MM.1S (cell line): ENCODE data around the gene CLIC1.

ENCODE experiments used
- DNase-seq: peaks from one replicate; pipeline ENCODE4 v3.0.0-alpha.2; 2015
- H2AFZ ChIP-seq: fragments of 300-600 bp; sonication (generic); 2 replicates; pipeline ENCODE4 v1.6.0; 2016; ENCODE audit warnings: antibody characterized with exemption, low read length
- H3F3A ChIP-seq: fragments of 300-600 bp; sonication (generic); 2 replicates; pipeline ENCODE4 v1.6.1; 2016; ENCODE audit warnings: mild to moderate bottlenecking, antibody characterized with exemption, low read length, moderate library complexity, mixed read lengths; ENCODE audit not compliant: insufficient read depth
- H3K27ac ChIP-seq: fragments of 300-600 bp; sonication (generic); 2 replicates; pipeline ENCODE4 v1.5.1; 2016; ENCODE audit warnings: mild to moderate bottlenecking, low read length
- H3K27me3 ChIP-seq: fragments of 300-600 bp; sonication (generic); replicated peaks from 2 replicates; pipeline ENCODE4 v1.6.0; 2016; ENCODE audit warnings: low read length; ENCODE audit not compliant: insufficient read depth
- H3K36me3 ChIP-seq: fragments of 300-600 bp; sonication (generic); replicated peaks from 2 replicates; pipeline ENCODE4 v1.6.1; 2016; ENCODE audit warnings: mild to moderate bottlenecking, low read length, mixed read lengths; ENCODE audit not compliant: insufficient read depth
- H3K4me1 ChIP-seq: fragments of 300-600 bp; sonication (generic); 2 replicates; pipeline ENCODE4 v1.6.1; 2016; ENCODE audit warnings: low read length, mixed read lengths
- H3K4me2 ChIP-seq: fragments of 300-600 bp; sonication (generic); 2 replicates; pipeline ENCODE4 v1.6.0; 2016; ENCODE audit warnings: low read depth, low read length
- H3K4me3 ChIP-seq: fragments of 300-600 bp; sonication (generic); 2 replicates; pipeline ENCODE4 v1.5.1; 2016; ENCODE audit warnings: low read length, mixed read lengths
- H3K79me2 ChIP-seq: fragments of 300-600 bp; sonication (generic); 2 replicates; pipeline ENCODE4 v1.6.1; 2016; ENCODE audit warnings: mixed run types, low read length, mixed read lengths
- H3K9ac ChIP-seq: fragments of 300-600 bp; sonication (generic); 2 replicates; pipeline ENCODE4 v1.6.1; 2016; ENCODE audit warnings: low read length, mixed read lengths
- H3K9me2 ChIP-seq: fragments of 300-600 bp; sonication (generic); replicated peaks from 2 replicates; pipeline ENCODE4 v1.6.1; 2016; ENCODE audit warnings: mild to moderate bottlenecking, low read length, mixed read lengths; ENCODE audit not compliant: insufficient read depth
- H3K9me3 ChIP-seq: fragments of 300-600 bp; sonication (generic); replicated peaks from 2 replicates; pipeline ENCODE4 v1.6.1; 2016; ENCODE audit warnings: mild to moderate bottlenecking, low read length, mixed read lengths; ENCODE audit not compliant: insufficient read depth
- H4K20me1 ChIP-seq: fragments of 300-600 bp; sonication (generic); 2 replicates; pipeline ENCODE4 v1.6.1; 2016; ENCODE audit warnings: mild to moderate bottlenecking, low read length, moderate library complexity, mixed read lengths; ENCODE audit not compliant: insufficient read depth
- EZH2 ChIP-seq: fragments of 300-600 bp; sonication (generic); optimal IDR thresholded peaks from 2 replicates; pipeline ENCODE3; 2017; ENCODE audit warnings: low read depth, mild to moderate bottlenecking, antibody characterized with exemption, low read length, mixed read lengths
- EZH2phosphoT487 ChIP-seq: fragments of 300-600 bp; sonication (generic); IDR thresholded peaks from 2 replicates; pipeline ENCODE4 v1.6.1; 2018; ENCODE audit warnings: antibody characterized with exemption, low read length
- TF ChIP-seq, protein P1 (sequence below): fragments of 300-600 bp; sonication (generic); IDR thresholded peaks from 2 replicates; pipeline ENCODE4 v1.5.1; 2016; ENCODE audit warnings: antibody characterized with exemption, low read length, mixed read lengths

CLIC1 gene

DNA sequence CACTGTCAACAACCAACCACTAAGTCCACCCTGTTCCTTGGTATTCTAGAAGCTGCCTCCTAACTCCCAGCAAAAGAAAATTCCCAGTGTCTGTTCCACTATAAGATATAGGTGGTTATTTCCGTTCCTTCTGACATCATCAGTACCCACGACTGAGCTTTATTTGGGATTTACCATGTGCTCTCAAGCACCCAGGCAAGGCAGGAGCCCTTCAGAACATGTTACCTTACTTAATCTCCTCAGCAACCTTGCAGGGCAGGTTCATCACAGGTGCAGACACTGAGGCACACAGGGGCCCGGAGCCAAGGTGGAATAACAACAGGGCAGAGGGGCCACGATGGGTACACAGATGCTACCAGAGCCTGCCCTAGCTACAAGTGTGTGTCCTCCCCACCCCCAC, 44.0 kb downstream of the CLIC1 start:
- no peak for TF ChIP-seq EZH2
- TF ChIP-seq, protein P1, sequence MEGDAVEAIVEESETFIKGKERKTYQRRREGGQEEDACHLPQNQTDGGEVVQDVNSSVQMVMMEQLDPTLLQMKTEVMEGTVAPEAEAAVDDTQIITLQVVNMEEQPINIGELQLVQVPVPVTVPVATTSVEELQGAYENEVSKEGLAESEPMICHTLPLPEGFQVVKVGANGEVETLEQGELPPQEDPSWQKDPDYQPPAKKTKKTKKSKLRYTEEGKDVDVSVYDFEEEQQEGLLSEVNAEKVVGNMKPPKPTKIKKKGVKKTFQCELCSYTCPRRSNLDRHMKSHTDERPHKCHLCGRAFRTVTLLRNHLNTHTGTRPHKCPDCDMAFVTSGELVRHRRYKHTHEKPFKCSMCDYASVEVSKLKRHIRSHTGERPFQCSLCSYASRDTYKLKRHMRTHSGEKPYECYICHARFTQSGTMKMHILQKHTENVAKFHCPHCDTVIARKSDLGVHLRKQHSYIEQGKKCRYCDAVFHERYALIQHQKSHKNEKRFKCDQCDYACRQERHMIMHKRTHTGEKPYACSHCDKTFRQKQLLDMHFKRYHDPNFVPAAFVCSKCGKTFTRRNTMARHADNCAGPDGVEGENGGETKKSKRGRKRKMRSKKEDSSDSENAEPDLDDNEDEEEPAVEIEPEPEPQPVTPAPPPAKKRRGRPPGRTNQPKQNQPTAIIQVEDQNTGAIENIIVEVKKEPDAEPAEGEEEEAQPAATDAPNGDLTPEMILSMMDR = no peak
- no peak for TF ChIP-seq EZH2phosphoT487
- Histone ChIP-seq H3K36me3 (no peaks in the 10 kb centered on the region), H2AFZ (no peak overlapping the region)

DNA sequence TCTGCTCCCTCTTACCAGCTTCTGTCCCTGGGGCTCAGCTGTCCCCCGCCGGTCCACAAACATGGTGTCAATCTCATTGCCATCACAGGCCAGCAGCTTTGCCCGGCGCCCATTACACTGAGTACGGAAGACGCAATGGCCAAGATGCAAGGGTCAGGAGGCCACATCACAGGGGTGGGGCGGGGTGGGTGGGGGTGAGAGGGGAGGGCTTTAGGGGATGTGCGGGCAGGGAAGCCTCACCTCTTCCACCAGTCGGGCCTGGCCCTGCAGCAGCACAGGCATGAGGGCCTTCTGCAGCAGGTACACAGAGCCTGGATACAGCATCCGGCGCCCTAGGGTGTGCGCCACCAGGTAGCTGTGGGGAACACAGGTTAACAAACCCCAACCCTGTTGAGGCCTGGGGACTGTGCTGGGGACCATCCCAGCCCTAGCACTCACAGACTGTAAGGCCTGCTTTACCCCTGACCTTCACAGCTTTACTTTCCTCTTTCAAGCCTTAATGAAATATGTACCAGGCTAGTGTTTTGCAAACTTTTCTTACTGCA, 44.7 kb downstream of the CLIC1 start:
- Histone ChIP-seq H3K4me1 (no peaks in the 10 kb centered on the region), H3K4me2 (no peak overlapping the region), H2AFZ (no peak overlapping the region), H4K20me1 (no peaks in the 10 kb centered on the region), H3K27ac (no peak overlapping the region), H3K9me3 (no peaks in the 10 kb centered on the region), H3F3A (no peaks in the 10 kb centered on the region), H3K79me2 (no peaks in the 10 kb centered on the region), H3K9me2 (no peaks in the 10 kb centered on the region), H3K9ac (no peak overlapping the region), H3K36me3 (no peaks in the 10 kb centered on the region), H3K4me3 (no peak overlapping the region), H3K27me3 (no peaks in the 10 kb centered on the region)
- DNase-seq = no peak
- TF ChIP-seq EZH2phosphoT487 = no peak

More for the DNA sequence above, 44.0 kb downstream of the CLIC1 start:
- no peak overlapping the region for H3K4me3 ChIP-seq
- H3K9me2 ChIP-seq = no peaks in the 10 kb centered on the region
- 0 out of 2 replicates have a peak, but pooled peaks cover under 1% of the 10 kb centered on the region for H3K79me2 ChIP-seq
- H3K27me3 ChIP-seq = no peaks in the 10 kb centered on the region
- H3K9me3 ChIP-seq = no peaks in the 10 kb centered on the region
- H3F3A ChIP-seq = no peaks in the 10 kb centered on the region
- no peaks in the 10 kb centered on the region for H4K20me1 ChIP-seq
- DNase-seq = no peak
- H3K27ac ChIP-seq = no peak overlapping the region
- no peaks in the 10 kb centered on the region for H3K4me1 ChIP-seq
- no peak overlapping the region for H3K9ac ChIP-seq
- no peak overlapping the region for H3K4me2 ChIP-seq

DNA sequence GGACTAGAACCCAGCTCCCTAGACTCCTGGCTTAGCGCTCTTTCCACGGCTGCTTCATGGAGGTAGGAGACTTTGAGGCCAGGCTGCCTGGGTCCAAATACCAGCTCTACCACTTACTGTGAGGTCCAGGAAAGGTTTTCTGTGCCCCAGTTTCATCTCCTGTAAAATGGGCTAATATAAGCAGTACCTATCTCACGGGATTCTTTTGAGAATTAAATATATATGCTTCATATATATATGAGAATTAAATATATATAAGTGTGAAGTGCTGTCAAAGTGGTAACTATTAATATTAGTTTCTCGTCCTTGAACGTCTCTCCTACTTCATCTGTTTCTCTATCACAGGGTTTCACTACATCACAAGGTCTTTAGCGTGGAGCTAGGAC, 45.3 kb downstream of the CLIC1 start:
- Histone ChIP-seq H2AFZ (no peak overlapping the region), H4K20me1 (no peaks in the 10 kb centered on the region), H3K9ac (no peak overlapping the region), H3K9me2 (no peaks in the 10 kb centered on the region), H3K4me3 (no peak overlapping the region), H3K9me3 (no peaks in the 10 kb centered on the region), H3K27me3 (no peaks in the 10 kb centered on the region), H3K4me2 (no peak overlapping the region), H3K27ac (no peak overlapping the region), H3K79me2 (no peaks in the 10 kb centered on the region), H3F3A (no peaks in the 10 kb centered on the region), H3K36me3 (no peaks in the 10 kb centered on the region), H3K4me1 (no peaks in the 10 kb centered on the region)
- no peak for DNase-seq
- TF ChIP-seq, protein P1 = no peak
- TF ChIP-seq EZH2 = no peak

DNA sequence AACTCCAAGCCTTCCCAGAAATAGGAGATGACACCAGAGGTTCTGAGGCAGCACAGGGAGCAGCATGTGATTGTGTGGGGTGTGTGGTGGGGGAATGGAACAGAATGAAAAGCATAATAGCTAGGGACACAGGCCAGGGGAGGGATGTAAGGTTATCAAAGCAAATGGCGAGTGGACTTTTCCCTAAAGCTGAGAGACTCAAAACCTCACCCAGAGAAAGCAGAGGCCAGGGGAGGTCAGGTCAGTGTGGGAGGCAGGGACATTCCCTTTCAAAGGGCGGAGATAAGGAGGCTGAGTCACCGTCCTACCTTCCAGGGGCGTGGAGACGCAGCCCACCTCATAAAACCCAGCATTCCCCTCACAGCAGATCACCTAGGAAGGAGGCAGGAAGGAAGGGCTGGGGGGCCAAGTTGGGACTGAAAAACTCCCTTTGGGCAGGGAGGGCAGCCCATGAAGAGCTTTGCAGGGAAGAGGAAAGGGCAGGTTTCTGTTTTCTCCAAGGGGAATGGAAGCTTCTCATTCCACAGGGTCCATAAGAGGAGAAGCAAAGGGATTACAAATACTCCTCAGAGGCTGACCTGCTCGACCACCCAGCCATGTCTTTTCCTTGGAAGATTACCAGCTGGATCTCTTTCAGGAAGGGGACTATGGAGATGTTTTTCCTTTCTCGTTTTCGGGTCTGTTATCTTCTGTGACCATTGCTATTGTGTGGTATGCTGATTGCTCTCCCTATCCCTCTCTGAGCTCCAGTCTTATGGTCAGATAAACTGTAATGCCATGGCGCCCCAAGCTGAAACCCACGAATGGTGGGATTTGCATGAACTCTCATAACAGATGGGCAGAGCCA, 45.9 kb downstream of the CLIC1 start:
- DNase-seq = no peak
- Histone ChIP-seq H3K27me3 (no peaks in the 10 kb centered on the region), H3K9me2 (no peaks in the 10 kb centered on the region), H3K4me2 (no peak overlapping the region), H3K36me3 (no peaks in the 10 kb centered on the region), H3F3A (no peaks in the 10 kb centered on the region), H3K4me3 (no peak overlapping the region), H3K9ac (no peak overlapping the region), H3K27ac (no peak overlapping the region), H4K20me1 (no peaks in the 10 kb centered on the region), H3K9me3 (no peaks in the 10 kb centered on the region), H3K79me2 (no peaks in the 10 kb centered on the region), H2AFZ (no peak overlapping the region), H3K4me1 (no peaks in the 10 kb centered on the region)
- no peak for TF ChIP-seq EZH2
- TF ChIP-seq, protein P1 = no peak
- no peak for TF ChIP-seq EZH2phosphoT487
